K562 (cell line): ENCODE data around the gene SGK1. TPM values are rescaled to one million over a fixed set of nuclear protein-coding genes. Genes with fewer than 3 reads are reported as not detected.

Experiments used
- ATAC-seq: fragments of 200-7000 bp; cut with Tn5 transposase; 3 replicates; pipeline ENCODE4 v1.9.1; 2020; ENCODE audit warnings: moderate library complexity
- BruUV-seq: library from RNA; stranded (reverse); fragments of 400-500 nt; replicated peaks from 2 replicates; lab custom pipeline; 2021; lab: Mats Ljungman, UMichigan
- CTCF ChIA-PET: fragments of 300-600 bp; formaldehyde crosslinking; extraction: SDS; loops from one replicate; lab custom pipeline; 2021; ENCODE audit warnings: low intra/inter-chr PET ratio; lab: Yijun Ruan, JAX
- POLR2A ChIA-PET: fragments of 300-600, 350-650 bp; sonication (Branson Sonifier 250); formaldehyde crosslinking; extraction: SDS; loops from one replicate; lab custom pipeline; 2021; ENCODE audit warnings: antibody characterized with exemption, inconsistent platforms; lab: Yijun Ruan, JAX
- DNase-seq, 4 experiments: peaks; one replicate each; pipeline versions ENCODE4 v3.0.0 to v3.0.0-alpha.2; 2011 to 2018; ENCODE audit warnings: low spot score in 3 of 4, mixed read lengths in 3 of 4; ENCODE audit errors: extremely low read depth in 1 of 4
- FAIRE-seq: peaks from 2 replicates; lab custom pipeline; 2011; peaks lifted over from hg19 to GRCh38; lab: Jason Lieb, UNC
- H2AFZ ChIP-seq: 2 replicates; pipeline ENCODE4 v1.6.0; 2011; ENCODE audit warnings: low read depth, low read length, control low read depth, inconsistent platforms
- H3K27ac ChIP-seq: fragments of 200-600 bp; 3 replicates; pipeline ENCODE4 v1.8.0; 2011; ENCODE audit warnings: low read depth, mild to moderate bottlenecking, control low read depth, inconsistent platforms, low read length, moderate library complexity, mixed read lengths; ENCODE audit errors: extremely low read depth
- H3K27me3 ChIP-seq, 2 experiments: fragments of 300-600 bp in 1 of 2; 2 replicates in 1 of 2; 3 replicates in 1 of 2; pipeline versions ENCODE4 v1.6.0 to v1.8.0; 2011; ENCODE audit warnings: inconsistent platforms in 2 of 2, low read length in 2 of 2, mild to moderate bottlenecking in 1 of 2, mixed read lengths in 1 of 2, moderate library complexity in 1 of 2; ENCODE audit not compliant: control insufficient read depth in 2 of 2, insufficient read depth in 2 of 2
- H3K36me3 ChIP-seq: fragments of 300-600 bp; 3 replicates; pipeline ENCODE4 v1.8.0; 2011; ENCODE audit warnings: mild to moderate bottlenecking, low read length, inconsistent platforms; ENCODE audit not compliant: control insufficient read depth, insufficient read depth
- H3K4me1 ChIP-seq, 2 experiments: fragments of 200-600 bp in 1 of 2; replicated peaks in 1 of 2; 2 replicates in 1 of 2; 3 replicates in 1 of 2; pipeline versions ENCODE4 v1.5.1 to v1.8.0; 2011; ENCODE audit warnings: inconsistent platforms in 2 of 2, low read length in 2 of 2, mild to moderate bottlenecking in 1 of 2, mixed read lengths in 1 of 2, moderate library complexity in 1 of 2; ENCODE audit not compliant: control insufficient read depth in 2 of 2, insufficient read depth in 2 of 2
- H3K4me2 ChIP-seq: 2 replicates; pipeline ENCODE4 v1.6.1; 2011; ENCODE audit warnings: low read length, control low read depth, inconsistent platforms, mixed read lengths; ENCODE audit not compliant: insufficient read depth
- H3K4me3 ChIP-seq: fragments of 200-600 bp; sonication (generic), shearing (Covaris generic); 2 replicates; pipeline ENCODE4 v1.5.1; 2016; ENCODE audit warnings: control low read depth, inconsistent platforms
- H3K79me2 ChIP-seq: fragments of 200-600 bp; 3 replicates; pipeline ENCODE4 v1.8.0; 2011; ENCODE audit warnings: low read length, inconsistent platforms; ENCODE audit not compliant: control insufficient read depth, insufficient read depth
- H3K9ac ChIP-seq, 2 experiments: 2 replicates each; pipeline versions ENCODE4 v1.6.0 to v1.6.1; 2011; ENCODE audit warnings: low read depth in 2 of 2, low read length in 2 of 2, control low read depth in 1 of 2, inconsistent platforms in 1 of 2, mild to moderate bottlenecking in 1 of 2, mixed read lengths in 1 of 2; ENCODE audit not compliant: insufficient read depth in 1 of 2
- H3K9me1 ChIP-seq: one replicate; pipeline ENCODE4 v1.6.0; 2011; ENCODE audit warnings: inconsistent platforms, mild to moderate bottlenecking, low read length, moderate library complexity; ENCODE audit not compliant: control insufficient read depth, insufficient read depth
- H3K9me3 ChIP-seq: replicated peaks from 2 replicates; pipeline ENCODE4 v1.5.1; 2011; ENCODE audit warnings: low read depth, low read length, inconsistent platforms; ENCODE audit not compliant: control insufficient read depth, insufficient read depth
- H4K20me1 ChIP-seq: replicated peaks from 2 replicates; pipeline ENCODE4 v1.6.1; 2011; ENCODE audit warnings: low read length, inconsistent platforms, mixed read lengths; ENCODE audit not compliant: control insufficient read depth, insufficient read depth
- C11orf30 ChIP-seq: fragments of 450-650 bp; IDR thresholded peaks from 2 replicates; pipeline ENCODE4 v1.6.1; 2016; ENCODE audit warnings: low read depth, mild to moderate bottlenecking
- CCAR2 ChIP-seq: fragments of 200-400 bp; formaldehyde crosslinking; IDR thresholded peaks from 2 replicates; pipeline ENCODE4 v1.6.1; 2017; ENCODE audit warnings: mild to moderate bottlenecking, low read depth, low read length
- ETV5 ChIP-seq: sonication (generic); formaldehyde crosslinking; IDR thresholded peaks from 2 replicates; pipeline ENCODE4 v1.4.0; 2020; ENCODE audit warnings: low read depth, mild to moderate bottlenecking, missing genetic modification reagents
- GTF2F1 ChIP-seq: IDR thresholded peaks from 2 replicates; pipeline ENCODE4 v1.6.1; 2011; ENCODE audit warnings: low read depth, low read length, improper control_type of control experiment
- HDAC1 ChIP-seq, 2 experiments: fragments of 450-650 bp; IDR thresholded peaks; 2 replicates each; pipeline ENCODE4 v1.6.1; 2016 to 2017; ENCODE audit warnings: inconsistent platforms in 1 of 2, mild to moderate bottlenecking in 1 of 2, moderate library complexity in 1 of 2
- HNRNPH1 ChIP-seq: fragments of 200-400 bp; formaldehyde crosslinking; optimal IDR thresholded peaks from 2 replicates; pipeline ENCODE3; 2017; ENCODE audit warnings: low read depth, mild to moderate bottlenecking, low read length, moderate library complexity
- IRF1 ChIP-seq: sonication (generic); formaldehyde crosslinking; IDR thresholded peaks from 2 replicates; pipeline ENCODE4 v1.8.0; 2022; ENCODE audit warnings: missing genetic modification reagents, mild to moderate bottlenecking, borderline replicate concordance
- IRF2 ChIP-seq: sonication (generic); formaldehyde crosslinking; IDR thresholded peaks from 2 replicates; pipeline ENCODE4 v1.8.1; 2022; ENCODE audit warnings: mild to moderate bottlenecking, missing genetic modification reagents
- KDM2B ChIP-seq: fragments of 250-450 bp; sonication (Bioruptor Pico); IDR thresholded peaks from 2 replicates; pipeline ENCODE4 v1.8.0; 2021; ENCODE audit warnings: mild to moderate bottlenecking, moderate library complexity
- MAFF ChIP-seq: IDR thresholded peaks from 2 replicates; pipeline ENCODE4 v1.6.1; 2012; ENCODE audit warnings: low read length, improper control_type of control experiment
- MYC ChIP-seq, 2 experiments: fragments of 250-450 bp in 1 of 2; sonication (Bioruptor Pico) in 1 of 2; IDR thresholded peaks; 2 replicates each; pipeline versions ENCODE4 v1.5.1 to v1.6.1; 2012 to 2021; ENCODE audit warnings: low read depth in 2 of 2, borderline replicate concordance in 1 of 2, improper control_type of control experiment in 1 of 2, low read length in 1 of 2, mild to moderate bottlenecking in 1 of 2, moderate library complexity in 1 of 2
- OTX1 ChIP-seq: fragments of 450-650 bp; formaldehyde crosslinking; IDR thresholded peaks from 2 replicates; pipeline ENCODE4 v1.4.0; 2022; ENCODE audit warnings: mild to moderate bottlenecking
- PHF20 ChIP-seq: fragments of 450-650 bp; IDR thresholded peaks from 2 replicates; pipeline ENCODE4 v1.6.1; 2018; ENCODE audit not compliant: partially characterized antibody
- POLR2A ChIP-seq: fragments of 450-650 bp; conservative IDR thresholded peaks from 2 replicates; pipeline ENCODE4 v1.6.1; 2016
- PURB ChIP-seq: sonication (generic); formaldehyde crosslinking; IDR thresholded peaks from 2 replicates; pipeline ENCODE4 v1.9.0; 2021; ENCODE audit warnings: low read depth, mild to moderate bottlenecking, missing genetic modification reagents
- TAL1 ChIP-seq: fragments of 450-650 bp; IDR thresholded peaks from 2 replicates; pipeline ENCODE4 v1.6.1; 2016; ENCODE audit warnings: mild to moderate bottlenecking
- ZNF174 ChIP-seq: fragments of 250-450 bp; sonication (Bioruptor Pico); IDR thresholded peaks from 2 replicates; pipeline ENCODE4 v1.4.0; 2020; ENCODE audit warnings: mild to moderate bottlenecking
- ZNF316 ChIP-seq: fragments of 450-650 bp; IDR thresholded peaks from 2 replicates; pipeline ENCODE4 v1.6.1; 2016
- ZNF395 ChIP-seq: fragments of 200-800 bp; sonication (Bioruptor generic); IDR thresholded peaks from 2 replicates; pipeline ENCODE4 v1.6.1; 2017; ENCODE audit warnings: missing genetic modification characterization, missing compliant biosample characterization
- WGBS: fragments of 100-300 bp; shearing (Covaris generic); methylation state at CpG from one replicate; pipeline ENCODE4 v1.1.6; 2016; ENCODE audit warnings: low coverage, mixed read lengths; ENCODE audit not compliant: insufficient coverage; ENCODE audit errors: missing lambda C conversion rate; 5-methylcytosine and 5-hydroxymethylcytosine counted together
- in situ Hi-C: fragments of 300-500 bp; cut with MboI; formaldehyde crosslinking; loops from 4 replicates; pipeline ENCODE4 v1.15.0; 2018; ENCODE audit warnings: inconsistent platforms, mixed read lengths
- intact Hi-C: fragments of 100-400 bp; cut with micrococcal nuclease; formaldehyde crosslinking; loops from 2 replicates; pipeline ENCODE4 v1.14.2; 2022
- polyA plus RNA-seq, 8 experiments: library from polyadenylated mRNA; depleted of rRNA in 4 of 8; stranded (reverse) in 5 of 8; unstranded in 3 of 8; fragments of >200 nt; fragmentation: Nextera tagmentation in 2 of 8; fragmentation: Illumina TruSeq in 1 of 8; extraction: Ambion mirVana in 2 of 8; extraction: Trizol in 1 of 8; gene quantifications; 2 replicates each; pipeline versions ENCODE4 v1.2.1 to v1.2.3, GENCODE V29; 2011 to 2014; ENCODE audit warnings: inconsistent platforms in 1 of 8, missing spikeins in 1 of 8
- total RNA-seq, 7 experiments: library from RNA; depleted of rRNA in 6 of 7; stranded (reverse); fragments of >200 nt in 6 of 7; fragmentation: Illumina TruSeq in 2 of 7; extraction: Trizol in 2 of 7; gene quantifications; 2 replicates each; pipeline versions ENCODE4 v1.2.1 to v1.2.3, GENCODE V29; 2011 to 2021; ENCODE audit warnings: low replicate concordance in 1 of 7
- TF ChIP-seq, protein P1 (sequence below): sonication (generic); IDR thresholded peaks from 2 replicates; pipeline ENCODE4 v1.6.1; 2016

SGK1 gene
- total and polyA plus RNA-seq, 9 of the 15 experiments (the other 6 are each of a cell fraction or from before 2014, with no cell fraction given), result 3.5 to 7.2 (median 3.9) TPM

- no peak for DNase-seq
- no TSS peak for BruUV-seq
- FAIRE-seq, result peak; percentile 29
- TF ChIP-seq GTF2F1, result no peak
- TF ChIP-seq ZNF316, result peak; percentile 71
- no peak for TF ChIP-seq ZNF395 (CRISPR knock-in tag)
- no peak for TF ChIP-seq PURB (CRISPR knock-in tag)
- TF ChIP-seq MAFF, result 0 out of 2 replicates have a peak, but pooled peaks have one; percentile 2
- TF ChIP-seq, protein P1, sequence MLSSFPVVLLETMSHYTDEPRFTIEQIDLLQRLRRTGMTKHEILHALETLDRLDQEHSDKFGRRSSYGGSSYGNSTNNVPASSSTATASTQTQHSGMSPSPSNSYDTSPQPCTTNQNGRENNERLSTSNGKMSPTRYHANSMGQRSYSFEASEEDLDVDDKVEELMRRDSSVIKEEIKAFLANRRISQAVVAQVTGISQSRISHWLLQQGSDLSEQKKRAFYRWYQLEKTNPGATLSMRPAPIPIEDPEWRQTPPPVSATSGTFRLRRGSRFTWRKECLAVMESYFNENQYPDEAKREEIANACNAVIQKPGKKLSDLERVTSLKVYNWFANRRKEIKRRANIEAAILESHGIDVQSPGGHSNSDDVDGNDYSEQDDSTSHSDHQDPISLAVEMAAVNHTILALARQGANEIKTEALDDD, result no peak
- TF ChIP-seq IRF2 (CRISPR knock-in tag), result no peak
- no peak for TF ChIP-seq CCAR2
- no peak for TF ChIP-seq HNRNPH1
- TF ChIP-seq OTX1 (CRISPR knock-in tag), result no peak
- TF ChIP-seq TAL1, result no peak
- TF ChIP-seq MYC (IDR thresholded peaks at IDR 0.05; ENCODE audit: low read depth, low read length), result no peak
- TF ChIP-seq MYC (CRISPR knock-in tag; IDR thresholded peaks at IDR 0.05; ENCODE audit: borderline replicate concordance, low read depth), result no peak
- no peak for TF ChIP-seq ZNF174 (CRISPR knock-in tag)
- TF ChIP-seq ETV5 (CRISPR knock-in tag), result no peak
- no peak for TF ChIP-seq IRF1 (CRISPR knock-in tag)
- TF ChIP-seq HDAC1 (IDR thresholded peaks at IDR 0.05), result no peak
- no peak for TF ChIP-seq KDM2B (CRISPR knock-in tag)
- no peak for TF ChIP-seq PHF20
- no peak for TF ChIP-seq POLR2A
- TF ChIP-seq C11orf30, result peak; percentile 59; the same call in 1 of the 2 replicates
- Histone ChIP-seq H3K27ac (no peak overlapping the region), H3K79me2 (no peaks in the 10 kb centered on the region), H4K20me1 (no peaks in the 10 kb centered on the region), H3K27me3 (no peaks in the 10 kb centered on the region), H3K9me3 (no peaks in the 10 kb centered on the region), H2AFZ (peak overlapping the region; percentile 59; the same call in 1 of the 2 replicates), H3K4me3 (no peak overlapping the region), H3K9me1 (no peaks in the 10 kb centered on the region), H3K4me2 (no peak overlapping the region), H3K9ac (peak overlapping the region in 1 of 2 experiments; percentile 48; a peak in 1 of 4 replicates), H3K4me1 (no peaks in the 10 kb centered on the region), H3K36me3 (no peaks in the 10 kb centered on the region)
- ATAC-seq, result no peak
- in situ Hi-C loops, result no loop called here
- CTCF ChIA-PET, result no interaction called here
- POLR2A ChIA-PET, result interaction anchor here (0.6 to 1.2 kb wide), 4 partner anchors 9 to 1123 kb away, joined by 3 to 6 read pairs (median 3); no protein-coding TSS in a partner anchor
- intact Hi-C loops, result no loop called here
- 65% methylated on average over 10 of the region's 10 CpGs for WGBS
Observed at GRCh38 chr6:134267917-134268361, 50.0 kb downstream of the SGK1 start.
